Measurements from ENCODE around the gene GALNT17.

DNA sequence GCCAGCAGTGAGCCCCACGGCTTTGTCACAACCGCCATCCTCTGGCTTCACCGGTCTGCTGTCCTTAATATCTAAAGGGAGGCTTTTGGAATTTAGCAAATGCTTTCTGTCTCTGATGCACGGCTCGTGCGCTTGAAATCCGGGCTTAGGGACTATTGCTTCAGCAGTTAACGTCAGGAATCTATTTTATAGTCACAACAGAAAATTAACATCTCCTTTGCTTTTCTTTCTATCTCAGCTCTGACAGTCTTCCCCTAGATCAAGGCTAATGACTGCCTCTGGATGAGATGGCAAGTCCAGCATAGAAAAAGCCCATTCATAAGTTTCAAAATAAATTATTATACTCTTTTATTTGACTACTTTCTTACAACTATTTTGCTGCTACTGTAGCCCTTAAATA is 423.8 kb downstream of the GALNT17 start:
- no peak for TF ChIP-seq CTCF (IDR thresholded peaks at IDR 0.05)
- TF ChIP-seq POLR2A (IDR thresholded peaks at IDR 0.05): no peak

Measured in uterus (tissue), 2 donors.